OCI-LY7 (cell line): ENCODE results near the gene SRGAP3. TPM values are rescaled to one million over a fixed set of nuclear protein-coding genes. Genes with fewer than 3 reads are reported as not detected.

Source experiments
- BruUV-seq: library from RNA; stranded (reverse); fragments of 400-500 nt; replicated peaks from 2 replicates; lab custom pipeline; 2021; lab: Mats Ljungman, UMichigan
- CTCF ChIA-PET: fragments of 300-600 bp; sonication (Branson Sonifier 250); formaldehyde crosslinking; loops from one replicate; lab custom pipeline; 2022; ENCODE audit warnings: antibody characterized with exemption; ENCODE audit not compliant: unreplicated experiment; lab: Charles Lee
- POLR2A ChIA-PET: fragments of 300-600 bp; sonication (Branson Sonifier 250); formaldehyde crosslinking; loops from one replicate; lab custom pipeline; 2022; ENCODE audit warnings: antibody characterized with exemption; lab: Charles Lee
- DNase-seq: peaks from one replicate; pipeline ENCODE4 v3.0.0-alpha.2; 2015; ENCODE audit warnings: low spot score
- H2AFZ ChIP-seq: fragments of 200-600 bp; sonication (generic), shearing (Covaris generic); 2 replicates; pipeline ENCODE4 v1.6.1; 2014; ENCODE audit warnings: mild to moderate bottlenecking, antibody characterized with exemption, low read length, moderate library complexity
- H3K27ac ChIP-seq: fragments of 200-600 bp; sonication (generic); 2 replicates; pipeline ENCODE4 v1.5.1; 2014; ENCODE audit warnings: mixed run types, low read depth, mild to moderate bottlenecking, moderate library complexity, low read length, inconsistent platforms; ENCODE audit not compliant: poor library complexity, severe bottlenecking
- H3K36me3 ChIP-seq: fragments of 200-600 bp; sonication (generic); 2 replicates; pipeline ENCODE4 v1.6.1; 2014; ENCODE audit warnings: mild to moderate bottlenecking, antibody characterized with exemption, low read length, moderate library complexity, mixed read lengths; ENCODE audit not compliant: insufficient read depth
- H3K4me1 ChIP-seq: fragments of 200-600 bp; sonication (generic); 2 replicates; pipeline ENCODE4 v1.5.1; 2014; ENCODE audit warnings: mild to moderate bottlenecking, low read length; ENCODE audit not compliant: insufficient read depth, poor library complexity, severe bottlenecking
- H3K4me2 ChIP-seq: fragments of 200-600 bp; sonication (generic); 2 replicates; pipeline ENCODE4 v1.6.1; 2014; ENCODE audit warnings: mild to moderate bottlenecking, low read length
- H3K4me3 ChIP-seq: fragments of 200-600 bp; sonication (generic); 2 replicates; pipeline ENCODE4 v1.5.1; 2014; ENCODE audit warnings: mild to moderate bottlenecking, low read depth, low read length; ENCODE audit not compliant: poor library complexity, severe bottlenecking
- H3K79me2 ChIP-seq: fragments of 200-600 bp; sonication (generic); 2 replicates; pipeline ENCODE4 v1.6.1; 2016; ENCODE audit warnings: low read depth, mild to moderate bottlenecking, low read length, moderate library complexity, mixed read lengths; ENCODE audit not compliant: insufficient read depth
- H3K9me2 ChIP-seq: fragments of 200-600 bp; sonication (generic); 2 replicates; pipeline ENCODE4 v1.6.1; 2016; ENCODE audit warnings: mild to moderate bottlenecking, low read length, mixed read lengths; ENCODE audit not compliant: insufficient read depth
- H3K9me3 ChIP-seq: fragments of 200-600 bp; sonication (generic); 2 replicates; pipeline ENCODE4 v1.6.1; 2014; ENCODE audit warnings: mild to moderate bottlenecking, mixed run types, low read length, mixed read lengths
- H4K20me1 ChIP-seq: fragments of 200-600 bp; sonication (generic); 2 replicates; pipeline ENCODE4 v1.6.1; 2014; ENCODE audit warnings: mild to moderate bottlenecking, antibody characterized with exemption, low read length, moderate library complexity, mixed read lengths; ENCODE audit not compliant: insufficient read depth
- CTCF ChIP-seq: fragments of 200-600 bp; sonication (generic); conservative IDR thresholded peaks from 2 replicates; pipeline ENCODE4 v1.5.1; 2014; ENCODE audit warnings: mild to moderate bottlenecking, antibody characterized with exemption, low read length, moderate library complexity, mixed read lengths
- EZH2phosphoT487 ChIP-seq: fragments of 200-600 bp; sonication (generic); IDR thresholded peaks from 2 replicates; pipeline ENCODE4 v1.6.1; 2018; ENCODE audit warnings: low read depth, borderline replicate concordance, mild to moderate bottlenecking, mixed run types, antibody characterized with exemption, low read length, moderate library complexity, mixed read lengths
- intact Hi-C: fragments of 100-400 bp; cut with micrococcal nuclease; formaldehyde crosslinking; loops from one replicate; pipeline ENCODE4 v1.10.0; 2022; ENCODE audit not compliant: unreplicated experiment
- total RNA-seq, 2 experiments: library from RNA; depleted of rRNA in 1 of 2; stranded (reverse); fragments of >200 nt in 1 of 2; shearing (Covaris generic) in 1 of 2; gene quantifications; 2 replicates each; pipeline ENCODE4 v1.2.3, GENCODE V29; 2014 to 2022

SRGAP3 gene
- total RNA-seq, 2 experiments from 2014 or later: 1.5 to 1.7 TPM

GRCh38 chr3:9222956-9223639, 26.3 kb downstream of the SRGAP3 start:
- no peaks in the 10 kb centered on the region for H4K20me1 ChIP-seq
- no peak overlapping the region for H2AFZ ChIP-seq
- no peaks in the 10 kb centered on the region for H3K9me2 ChIP-seq
- no peaks in the 10 kb centered on the region for H3K4me1 ChIP-seq
- intact Hi-C loops: no loop called here
- no peaks in the 10 kb centered on the region for H3K9me3 ChIP-seq
- ChIA-PET CTCF (no interaction called here), POLR2A (interaction anchor here (0.6 kb wide), 1 partner anchor 104 kb away, joined by 5 read pairs; no protein-coding TSS in a partner anchor)
- no peak overlapping the region for H3K27ac ChIP-seq
- no TSS peak for BruUV-seq
- H3K79me2 ChIP-seq: no peaks in the 10 kb centered on the region
- no peak overlapping the region for H3K4me3 ChIP-seq
- no peak overlapping the region for H3K4me2 ChIP-seq
- DNase-seq: no peak
- TF ChIP-seq EZH2phosphoT487: no peak
- H3K36me3 ChIP-seq: no peaks in the 10 kb centered on the region

GRCh38 chr3:9222049-9222448, 27.4 kb downstream of the SRGAP3 start:
- Histone ChIP-seq H3K27ac (no peak overlapping the region), H3K4me3 (no peak overlapping the region), H4K20me1 (no peaks in the 10 kb centered on the region), H3K4me1 (no peaks in the 10 kb centered on the region), H3K9me3 (no peaks in the 10 kb centered on the region), H3K79me2 (no peaks in the 10 kb centered on the region), H2AFZ (no peak overlapping the region), H3K36me3 (no peaks in the 10 kb centered on the region), H3K4me2 (no peak overlapping the region), H3K9me2 (no peaks in the 10 kb centered on the region)
- DNase-seq: no peak
- intact Hi-C loops: no loop called here
- no TSS peak for BruUV-seq
- TF ChIP-seq EZH2phosphoT487: no peak
- no peak for TF ChIP-seq CTCF
- ChIA-PET POLR2A (no interaction called here), CTCF (no interaction called here)

GRCh38 chr3:9218514-9218846, 31.0 kb downstream of the SRGAP3 start:
- Histone ChIP-seq H2AFZ (no peak overlapping the region), H3K9me2 (no peaks in the 10 kb centered on the region), H3K27ac (no peak overlapping the region), H3K4me1 (no peaks in the 10 kb centered on the region), H3K4me3 (no peak overlapping the region), H3K79me2 (no peaks in the 10 kb centered on the region), H3K9me3 (no peaks in the 10 kb centered on the region), H3K4me2 (no peak overlapping the region), H3K36me3 (no peaks in the 10 kb centered on the region), H4K20me1 (no peaks in the 10 kb centered on the region)
- intact Hi-C loops: no loop called here
- no peak for TF ChIP-seq CTCF
- no peak for DNase-seq
- CTCF ChIA-PET: no interaction called here
- BruUV-seq: no TSS peak
- POLR2A ChIA-PET: interaction anchor here (0.5 kb wide), 1 partner anchor 354 kb away, joined by 3 read pairs; no protein-coding TSS in a partner anchor
